ENCODE measurements around the gene PWWP2B.

Gene PWWP2B

DNA sequence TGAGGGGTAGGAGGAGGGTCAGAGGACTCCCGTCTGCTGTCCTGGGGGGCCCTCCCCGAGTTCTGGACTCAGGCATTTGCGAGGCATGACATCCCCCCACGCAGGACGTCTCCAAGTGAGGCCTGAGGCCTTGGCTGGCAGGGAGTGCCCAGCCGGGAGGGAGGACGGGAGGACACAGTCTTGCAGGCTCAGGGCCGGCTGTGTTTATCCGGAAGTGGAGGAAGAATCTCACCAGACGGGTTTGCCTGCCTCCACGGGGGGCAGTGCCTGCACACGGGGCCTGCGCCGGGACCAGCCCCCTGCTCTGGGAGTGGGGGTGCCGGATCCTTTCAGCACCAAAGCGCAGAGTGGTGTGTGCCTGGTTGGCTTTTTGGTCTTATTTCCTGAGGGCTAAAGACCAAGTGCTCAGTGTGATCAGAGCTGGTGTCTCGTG, 10.9 kb downstream of the PWWP2B start:
- H3K4me3 ChIP-seq (ENCODE audit: low read depth, low read length): no peak overlapping the region
- TF ChIP-seq, protein P1, sequence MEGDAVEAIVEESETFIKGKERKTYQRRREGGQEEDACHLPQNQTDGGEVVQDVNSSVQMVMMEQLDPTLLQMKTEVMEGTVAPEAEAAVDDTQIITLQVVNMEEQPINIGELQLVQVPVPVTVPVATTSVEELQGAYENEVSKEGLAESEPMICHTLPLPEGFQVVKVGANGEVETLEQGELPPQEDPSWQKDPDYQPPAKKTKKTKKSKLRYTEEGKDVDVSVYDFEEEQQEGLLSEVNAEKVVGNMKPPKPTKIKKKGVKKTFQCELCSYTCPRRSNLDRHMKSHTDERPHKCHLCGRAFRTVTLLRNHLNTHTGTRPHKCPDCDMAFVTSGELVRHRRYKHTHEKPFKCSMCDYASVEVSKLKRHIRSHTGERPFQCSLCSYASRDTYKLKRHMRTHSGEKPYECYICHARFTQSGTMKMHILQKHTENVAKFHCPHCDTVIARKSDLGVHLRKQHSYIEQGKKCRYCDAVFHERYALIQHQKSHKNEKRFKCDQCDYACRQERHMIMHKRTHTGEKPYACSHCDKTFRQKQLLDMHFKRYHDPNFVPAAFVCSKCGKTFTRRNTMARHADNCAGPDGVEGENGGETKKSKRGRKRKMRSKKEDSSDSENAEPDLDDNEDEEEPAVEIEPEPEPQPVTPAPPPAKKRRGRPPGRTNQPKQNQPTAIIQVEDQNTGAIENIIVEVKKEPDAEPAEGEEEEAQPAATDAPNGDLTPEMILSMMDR (conservative IDR thresholded peaks at IDR 0.05; ENCODE audit: low read depth, low read length): peak; percentile 24
- peak; percentile 80 for DNase-seq (ENCODE audit: low read depth)

DNA sequence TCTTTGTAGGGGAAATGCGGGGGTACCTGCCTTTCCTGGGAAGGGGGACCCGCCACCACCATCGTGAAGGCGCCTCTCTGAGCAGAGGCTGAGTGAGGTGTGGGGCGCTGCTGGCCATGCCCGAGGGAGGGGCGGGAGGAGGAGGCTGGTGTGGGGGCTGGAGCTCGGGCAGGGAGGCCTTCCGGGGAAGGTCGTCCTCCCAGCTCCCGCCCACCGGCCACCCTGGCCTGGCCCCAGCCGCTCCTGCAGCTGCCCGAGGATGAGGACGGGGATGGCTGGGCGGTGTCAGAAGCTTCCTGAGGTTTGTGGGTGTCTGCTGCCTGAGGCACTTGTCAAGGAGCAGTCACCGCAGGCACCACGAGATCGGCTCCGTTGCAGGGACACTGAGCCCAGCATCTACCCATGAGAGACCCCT, 11.4 kb downstream of the PWWP2B start:
- no peak for DNase-seq (ENCODE audit: low read depth)
- TF ChIP-seq, protein P1 (conservative IDR thresholded peaks at IDR 0.05; ENCODE audit: low read depth, low read length): no peak
- H3K4me3 ChIP-seq (ENCODE audit: low read depth, low read length): no peak overlapping the region

DNA sequence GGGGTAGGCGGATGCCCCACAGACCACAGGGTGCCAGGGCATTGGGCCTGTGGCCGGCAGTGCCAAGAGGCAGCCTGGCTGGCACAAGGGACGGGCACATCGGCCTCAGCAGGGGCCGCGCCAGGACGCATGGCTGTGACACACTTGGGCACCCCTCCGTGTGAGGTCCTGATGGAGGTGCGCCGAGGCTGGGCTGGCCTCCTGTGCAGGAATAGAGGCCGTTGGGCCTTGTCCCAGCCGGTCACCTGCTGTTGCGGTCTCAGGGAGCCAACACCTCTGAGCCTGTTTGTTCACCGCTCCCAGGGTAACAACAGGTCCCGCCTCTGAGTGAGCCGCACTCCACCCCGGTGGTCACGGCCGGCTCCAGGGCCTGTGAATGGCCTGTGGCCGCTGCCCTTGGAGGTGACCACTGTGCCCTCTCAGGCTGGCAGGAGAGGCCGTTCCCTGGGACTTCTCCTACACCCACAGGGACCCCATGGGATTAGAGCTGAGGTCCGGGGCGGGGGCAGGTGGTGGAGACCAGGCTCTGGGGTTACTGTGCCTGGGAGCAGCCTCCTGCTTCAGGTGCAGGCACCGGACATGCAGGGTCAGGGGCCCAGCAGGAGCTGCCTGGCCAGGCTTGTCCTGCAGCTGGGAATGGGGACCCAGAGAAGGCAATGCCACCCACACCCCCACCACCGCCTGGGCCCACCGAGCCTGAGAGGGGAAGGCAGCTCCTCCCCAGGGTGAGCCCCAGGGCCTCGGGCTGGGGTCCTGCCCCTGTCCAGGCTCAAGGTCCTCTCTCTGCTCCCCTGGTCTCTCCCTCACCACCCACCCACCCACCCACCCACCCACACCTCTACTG, 12.0 kb downstream of the PWWP2B start:
- DNase-seq (ENCODE audit: low read depth): no peak
- H3K4me3 ChIP-seq (ENCODE audit: low read depth, low read length): no peak overlapping the region

DNA sequence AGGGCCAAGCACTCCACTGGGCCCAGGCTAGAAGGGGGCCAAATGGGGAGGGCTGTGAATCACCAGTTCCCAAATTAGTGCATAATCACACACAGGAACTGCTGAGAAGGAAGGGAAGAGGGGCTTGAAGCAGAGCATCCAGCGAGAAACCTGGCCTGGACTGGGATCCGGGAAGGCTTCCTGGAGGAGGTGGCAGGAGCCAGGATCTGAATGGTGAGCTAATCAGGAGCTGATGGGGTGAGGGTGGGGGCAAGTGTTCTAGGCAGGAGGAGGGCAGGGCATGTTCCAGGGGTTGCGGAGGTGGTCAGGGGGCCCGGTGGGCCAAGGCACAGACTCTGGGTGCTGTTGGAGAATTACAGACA, 12.6 kb downstream of the PWWP2B start:
- DNase-seq (ENCODE audit: low read depth): no peak
- H3K4me3 ChIP-seq (ENCODE audit: low read depth, low read length): no peak overlapping the region
- TF ChIP-seq, protein P1 (conservative IDR thresholded peaks at IDR 0.05; ENCODE audit: low read depth, low read length): no peak

More for the DNA sequence above, 12.0 kb downstream of the PWWP2B start:
- TF ChIP-seq, protein P1 (conservative IDR thresholded peaks at IDR 0.05; ENCODE audit: low read depth, low read length): no peak

DNA sequence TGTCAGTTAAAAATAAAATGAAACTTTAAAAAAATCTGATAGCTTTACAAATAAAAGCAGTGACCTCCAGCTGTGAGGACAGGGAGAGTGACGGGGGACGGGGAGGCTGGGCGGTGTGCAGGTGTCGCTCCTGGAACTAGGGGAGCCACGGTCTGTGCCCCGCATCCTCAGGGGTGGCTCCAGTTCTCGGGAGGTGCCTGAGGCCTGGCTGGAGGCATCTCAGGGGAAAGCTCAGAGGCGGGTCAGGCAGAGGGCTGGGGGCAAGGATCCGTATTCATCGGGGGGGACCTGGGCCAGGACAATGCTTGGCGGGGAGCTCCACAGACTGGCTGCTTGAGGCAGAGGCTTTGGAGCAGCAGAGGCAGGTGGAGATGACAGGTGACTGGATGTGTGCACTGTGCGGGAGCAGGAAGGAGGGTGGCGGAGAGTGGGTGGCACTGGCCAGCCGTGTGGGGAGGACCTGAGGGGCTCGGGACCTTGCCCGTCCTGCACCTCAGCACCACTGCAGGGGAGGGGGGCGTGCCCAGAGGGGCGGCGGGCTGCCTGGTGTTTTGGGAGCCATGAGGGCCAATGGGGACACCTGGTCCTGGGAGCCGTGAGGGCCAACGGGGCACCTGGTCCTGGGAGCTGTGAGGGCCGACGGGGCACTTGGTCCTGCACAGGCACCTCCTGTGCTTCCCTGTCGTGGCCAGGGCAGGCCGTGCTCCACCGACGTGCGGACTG, 13.2 kb downstream of the PWWP2B start:
- TF ChIP-seq, protein P1 (conservative IDR thresholded peaks at IDR 0.05; ENCODE audit: low read depth, low read length): no peak
- no peak for DNase-seq (ENCODE audit: low read depth)
- H3K4me3 ChIP-seq (ENCODE audit: low read depth, low read length): no peak overlapping the region

DNA sequence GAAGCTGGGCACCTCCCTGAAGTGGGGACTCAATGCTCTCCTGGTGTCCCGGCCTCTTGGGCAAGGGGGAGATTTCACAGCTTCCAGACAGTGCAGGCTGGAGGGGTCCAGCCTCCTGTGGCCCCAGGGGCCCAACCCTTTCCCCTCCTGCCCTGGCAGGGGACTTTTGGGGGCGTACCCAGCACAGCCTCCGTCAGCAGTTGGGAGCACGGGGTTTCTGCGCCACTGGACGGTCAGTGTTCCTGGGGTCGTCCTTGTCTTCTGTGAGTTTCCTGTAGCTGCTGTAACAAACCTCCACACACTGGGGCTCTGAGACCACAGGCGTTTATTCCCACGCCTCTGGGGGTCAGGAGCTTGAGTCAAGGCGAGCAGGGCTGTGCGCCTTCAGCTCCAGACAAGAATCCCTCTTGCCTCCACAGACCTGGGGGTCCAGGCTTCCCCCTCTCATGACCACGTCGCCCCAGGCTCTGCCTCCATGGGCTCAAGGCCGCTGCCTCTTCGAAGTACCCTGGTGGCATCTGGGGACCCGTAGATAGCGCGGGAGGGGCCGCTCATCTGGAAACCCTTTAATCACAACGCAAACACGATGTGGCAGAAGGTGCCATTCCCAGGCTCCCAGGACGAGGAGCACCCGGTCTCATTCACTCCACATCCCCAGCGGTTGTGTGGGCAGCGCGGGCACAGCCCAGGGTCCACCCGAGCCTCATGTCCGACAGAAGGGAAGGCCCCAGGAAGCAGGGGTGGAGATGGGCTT, 14.0 kb downstream of the PWWP2B start:
- no peak for DNase-seq (ENCODE audit: low read depth)
- no peak overlapping the region for H3K4me3 ChIP-seq (ENCODE audit: low read depth, low read length)
- TF ChIP-seq, protein P1 (conservative IDR thresholded peaks at IDR 0.05; ENCODE audit: low read depth, low read length): no peak
